GM21423 (cell line): ENCODE results near the gene TEX9.
"Not testable (repeated sequence)": the region's sequence is repeated elsewhere in the genome, so short reads cannot be mapped to it uniquely, and the experiment has no call there.

Experiments
- ATAC-seq: cut with Tn5 transposase; IDR thresholded peaks from one replicate; pipeline ENCODE4 v1.9.1; 2021; ENCODE audit warnings: mild to moderate bottlenecking, moderate library complexity; ENCODE audit not compliant: unreplicated experiment

Gene TEX9

GRCh38 chr15:56361987-56362386 is 3.2 kb upstream of the TEX9 start:
- no peak for ATAC-seq

DNA sequence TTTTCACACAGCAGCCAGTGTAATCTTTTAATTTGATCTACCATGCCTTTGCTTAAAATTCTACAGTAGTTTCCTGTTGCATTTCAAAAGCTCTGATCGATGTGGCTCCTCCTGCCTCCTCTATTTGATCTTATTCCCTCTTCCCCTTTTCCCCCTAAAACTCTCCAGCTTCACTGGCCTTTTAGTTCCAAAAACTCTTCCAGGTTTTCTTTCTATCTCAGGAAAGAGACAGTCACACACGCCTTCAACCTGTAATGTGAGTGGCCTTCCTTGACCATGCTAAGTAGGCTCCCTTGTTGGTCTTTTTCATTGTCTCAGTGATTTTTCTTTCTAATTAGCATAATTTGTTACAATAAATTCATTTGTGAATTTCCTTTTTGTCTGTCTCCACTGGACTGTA is 985 bp downstream of the TEX9 start:
- no peak for ATAC-seq

DNA sequence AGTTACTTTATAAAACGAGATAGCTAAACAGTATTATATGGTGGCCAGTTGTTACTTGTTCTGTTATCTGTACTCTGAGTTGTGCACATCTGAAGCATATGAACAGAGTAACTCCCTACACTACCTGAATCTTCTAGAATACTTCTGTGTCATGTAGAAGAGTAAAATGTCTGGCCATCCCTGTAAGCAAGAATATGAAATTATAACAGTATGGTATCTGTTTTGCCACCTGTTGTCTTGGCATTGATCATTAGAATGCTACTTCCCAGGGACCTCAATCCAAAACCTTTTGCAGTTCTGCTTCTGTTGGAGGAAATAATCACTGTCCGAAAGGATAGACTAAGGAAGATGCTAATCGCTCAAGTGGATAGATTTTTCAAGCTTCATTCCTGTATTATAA is 1.9 kb downstream of the TEX9 start:
- no peak for ATAC-seq

DNA sequence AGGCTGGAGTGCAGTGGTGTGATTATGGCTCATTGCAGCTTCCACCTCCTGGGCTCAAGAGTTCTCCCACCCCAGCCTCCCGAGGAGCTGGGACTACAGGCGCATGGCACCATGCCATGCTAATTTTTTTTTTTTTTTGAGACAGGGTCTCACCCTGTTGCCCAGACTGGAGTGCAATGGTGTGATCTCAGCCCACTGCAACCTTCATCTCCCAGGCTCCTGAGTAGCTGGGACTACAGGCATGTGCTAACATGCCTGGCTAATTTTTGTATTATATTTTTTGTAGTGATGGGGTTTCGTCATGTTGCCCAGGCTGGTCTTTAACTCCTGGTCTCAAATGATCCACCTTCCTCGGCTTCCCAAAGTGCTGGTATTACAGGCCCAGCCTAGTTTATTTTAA is 4.0 kb downstream of the TEX9 start:
- no peak for ATAC-seq

GRCh38 chr15:56371495-56372147 is 6.4 kb downstream of the TEX9 start:
- ATAC-seq, result peak; percentile 91

DNA sequence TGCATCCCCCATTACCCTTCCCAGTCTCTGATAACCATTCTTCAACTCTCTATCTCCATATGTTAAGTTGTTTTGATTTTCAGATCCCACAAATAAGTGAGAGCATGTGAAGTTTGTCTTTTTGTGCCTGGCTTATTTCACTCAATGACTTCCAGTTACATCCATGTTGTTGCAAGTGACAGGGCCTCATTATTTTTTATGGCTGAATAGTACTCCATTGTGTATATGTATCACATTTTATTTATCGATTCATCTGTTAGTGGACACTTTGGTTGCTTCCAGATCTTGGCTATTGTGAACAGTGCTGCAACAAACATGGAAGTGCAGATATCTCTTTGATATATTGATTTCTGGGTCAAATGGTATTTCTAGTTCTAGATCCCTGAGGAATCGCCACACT is 9.5 kb downstream of the TEX9 start:
- ATAC-seq, result not testable (repeated sequence)

GRCh38 chr15:56377822-56378221 is 12.6 kb downstream of the TEX9 start:
- ATAC-seq, result not testable (repeated sequence)

DNA sequence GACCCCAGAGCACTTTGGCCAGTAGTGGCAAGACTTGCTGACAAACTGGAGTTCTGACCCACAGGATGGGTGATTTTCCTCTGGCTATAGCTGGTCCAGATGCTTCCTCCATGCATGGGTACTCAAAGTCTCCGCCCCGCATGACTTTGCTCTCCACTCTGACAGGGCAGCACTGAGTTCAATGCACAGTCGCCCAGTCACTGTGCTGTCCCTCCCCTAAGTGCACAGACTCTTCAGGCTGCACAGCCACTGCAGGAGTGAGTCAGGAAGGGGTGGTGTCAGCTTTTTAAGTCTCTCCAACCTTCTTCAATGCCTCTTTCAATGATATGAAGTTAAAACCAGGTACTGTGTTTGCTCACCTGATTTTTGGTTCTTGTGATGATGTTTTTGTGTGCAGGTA is 17.8 kb downstream of the TEX9 start:
- no peak for ATAC-seq

- ATAC-seq, result no peak
These were observed 20.7 kb downstream of the TEX9 start for GRCh38 chr15:56385908-56386307.

GRCh38 chr15:56390739-56391267 is 25.6 kb downstream of the TEX9 start:
- no peak for ATAC-seq

- no peak for ATAC-seq
These were observed 28.1 kb downstream of the TEX9 start for GRCh38 chr15:56393277-56393676.

DNA sequence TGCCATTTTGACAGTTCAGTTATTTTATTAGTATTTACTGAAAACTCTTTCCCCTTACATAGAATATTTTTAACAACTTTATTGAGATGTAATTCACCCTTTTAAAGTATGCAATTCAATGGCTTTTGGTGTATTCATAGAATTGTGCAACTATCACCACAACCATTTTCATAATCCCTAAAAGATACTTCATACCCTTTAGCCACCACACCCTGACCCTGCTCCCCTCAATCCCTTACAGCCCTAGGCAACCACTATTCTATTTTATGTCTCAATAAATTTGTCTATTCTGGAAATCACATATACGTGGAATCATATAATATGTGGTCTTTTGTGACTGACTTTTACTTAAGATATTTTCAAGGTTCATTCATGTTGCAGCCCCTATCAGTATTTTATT is 29.7 kb downstream of the TEX9 start:
- ATAC-seq, result no peak

DNA sequence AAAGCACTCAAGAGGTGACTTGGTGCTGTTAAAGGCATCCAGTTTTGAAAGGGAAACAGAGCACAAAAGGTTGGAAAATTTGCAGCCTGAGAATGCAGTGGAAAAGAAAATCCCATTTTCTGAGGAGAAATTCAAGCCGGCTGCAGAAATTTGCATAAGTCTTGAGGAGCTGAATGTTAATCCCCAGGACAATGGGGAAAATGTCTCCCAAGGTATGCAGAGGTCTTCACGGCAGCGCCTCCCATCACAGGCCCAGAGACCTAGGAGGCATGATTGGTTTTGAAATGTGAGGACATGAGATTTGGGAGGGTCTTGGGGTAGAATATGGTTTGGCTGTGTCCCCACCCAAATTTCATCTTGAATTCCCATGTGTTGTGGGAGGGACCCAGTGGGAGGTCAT is 32.1 kb downstream of the TEX9 start:
- not testable (repeated sequence) for ATAC-seq

- not testable (repeated sequence) for ATAC-seq
These were observed 34.0 kb downstream of the TEX9 start for GRCh38 chr15:56399209-56399608.

GRCh38 chr15:56410721-56411120 is 45.5 kb downstream of the TEX9 start:
- no peak for ATAC-seq

- ATAC-seq, result no peak
These were observed 46.0 kb downstream of the TEX9 start for GRCh38 chr15:56411122-56411749.

DNA sequence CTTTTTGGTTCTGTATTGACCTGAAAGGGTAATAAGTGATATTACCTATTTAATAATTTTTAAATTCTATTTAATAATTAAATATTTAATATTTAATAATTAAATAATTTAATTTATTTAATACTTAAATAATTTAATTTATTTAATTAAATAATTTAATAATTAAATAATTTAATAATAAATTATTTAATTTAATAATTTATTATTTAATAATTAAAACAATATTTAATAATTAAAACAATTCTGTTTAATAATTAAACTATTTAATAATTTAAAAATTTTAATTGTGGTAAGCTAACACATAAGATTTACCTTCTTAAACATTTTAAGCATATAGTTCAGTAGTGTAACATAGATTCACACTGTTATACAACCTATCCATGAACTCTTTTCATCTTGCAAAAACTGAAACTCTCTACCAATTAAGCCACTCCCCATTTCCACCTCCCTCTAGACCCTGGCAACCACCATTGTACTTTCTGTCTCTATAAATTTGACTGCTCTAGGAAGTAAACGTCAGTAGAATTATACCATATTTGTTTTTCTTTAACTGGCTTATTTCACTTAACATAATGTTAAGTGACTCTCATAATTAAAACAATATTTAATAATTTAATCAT is 48.0 kb downstream of the TEX9 start:
- ATAC-seq, result not testable (repeated sequence)

GRCh38 chr15:56425276-56425675 is 60.0 kb downstream of the TEX9 start:
- ATAC-seq, result no peak

GRCh38 chr15:56425976-56426375 is 60.8 kb downstream of the TEX9 start:
- ATAC-seq, result no peak

- ATAC-seq, result no peak
These were observed 63.7 kb downstream of the TEX9 start for GRCh38 chr15:56428821-56429458.

DNA sequence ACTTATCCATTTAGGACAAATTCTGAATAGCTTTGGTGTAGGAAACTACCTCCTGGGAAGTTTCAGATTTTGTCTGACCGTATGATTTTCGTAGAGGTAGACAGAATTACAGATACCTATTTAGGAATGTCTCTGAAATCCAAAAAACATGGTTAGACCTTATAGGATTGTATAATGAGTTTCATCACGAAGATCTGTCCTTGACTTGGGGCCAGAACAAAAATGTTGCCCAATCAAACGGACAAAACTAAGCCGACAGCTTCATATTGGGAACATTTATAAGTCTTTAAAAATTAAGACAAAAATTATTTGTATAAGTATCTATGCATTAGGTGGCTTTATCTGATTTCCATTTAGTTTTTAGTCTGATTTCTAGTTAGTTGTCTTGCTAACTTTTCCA is 67.1 kb downstream of the TEX9 start:
- no peak for ATAC-seq
